ENCODE data around the gene SEMA3B. TPM values are rescaled to one million over a fixed set of nuclear protein-coding genes. Genes with fewer than 3 reads are reported as not detected.

The SEMA3B gene
- total and polyA plus RNA-seq, 9 of the 15 experiments (the other 6 are each of a cell fraction or from before 2014, with no cell fraction given), result 0.03 to 1.8 (median 0.55) TPM; not detected in 1

DNA sequence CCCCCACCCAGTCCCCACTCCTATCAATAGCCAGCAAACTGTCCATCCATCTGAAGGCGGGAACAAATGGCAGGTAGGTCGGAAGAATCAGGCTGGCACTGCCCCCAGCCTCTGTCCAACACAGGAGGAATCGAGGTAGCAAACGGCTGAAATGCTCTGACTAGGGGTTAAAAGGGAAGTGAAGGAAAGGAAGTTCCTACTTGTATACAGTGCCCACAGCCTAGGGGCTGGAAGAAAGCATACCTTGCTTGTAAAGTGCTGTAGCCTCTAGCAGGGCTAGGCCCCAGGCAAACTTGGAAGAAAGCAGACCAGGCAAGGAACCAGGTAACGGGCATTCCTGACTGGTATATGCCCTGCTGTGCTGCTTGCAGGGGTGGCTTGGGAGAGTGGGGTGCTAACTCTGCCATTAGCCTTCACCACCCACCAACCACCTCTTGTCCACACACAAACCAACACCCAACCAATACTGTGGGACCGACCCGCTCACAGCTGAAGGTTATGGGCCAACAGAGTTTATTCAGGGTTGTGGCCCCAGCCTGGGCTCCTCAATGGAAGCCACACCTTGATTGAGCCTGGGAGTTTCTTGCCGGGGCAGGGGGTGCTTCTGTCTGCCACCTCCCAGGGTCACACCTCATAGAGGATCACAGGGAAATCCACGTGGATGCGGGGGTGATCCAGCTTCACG, 56.7 kb downstream of the SEMA3B start:
- Histone ChIP-seq H3K79me2 (ENCODE audit: control insufficient read depth, insufficient read depth, low read length) (peaks cover 17% of the 10 kb centered on the region), H4K20me1 (replicated peaks; ENCODE audit: control insufficient read depth, insufficient read depth, low read length) (0 out of 2 replicates have a peak, but pooled peaks cover 2% of the 10 kb centered on the region), H3K4me1 (replicated peaks in 1 of 2; ENCODE audit: control insufficient read depth in 2 of 2, insufficient read depth in 2 of 2, low read length in 2 of 2) (peaks cover 16 to 45% of the 10 kb centered on the region in 2 experiments; a peak in 4 of 5 replicates), H3K27me3 (ENCODE audit: control insufficient read depth in 2 of 2, insufficient read depth in 2 of 2, low read length in 2 of 2) (no peaks in the 10 kb centered on the region), H3K4me2 (ENCODE audit: insufficient read depth, low read length) (no peak overlapping the region), H3K9me1 (ENCODE audit: control insufficient read depth, insufficient read depth, low read length) (no peaks in the 10 kb centered on the region), H3K9ac (ENCODE audit: insufficient read depth in 1 of 2, low read depth in 2 of 2, low read length in 2 of 2) (no peak overlapping the region), H3K36me3 (ENCODE audit: control insufficient read depth, insufficient read depth, low read length) (peaks cover 40% of the 10 kb centered on the region; the same call in 2 of the 3 replicates), H3K27ac (ENCODE audit: extremely low read depth, low read depth, low read length) (no peak overlapping the region), H3K4me3 (no peak overlapping the region), H3K9me3 (replicated peaks; ENCODE audit: control insufficient read depth, insufficient read depth, low read depth, low read length) (no peaks in the 10 kb centered on the region), H2AFZ (ENCODE audit: low read depth, low read length) (no peak overlapping the region)
- ChIA-PET CTCF (ENCODE audit: low intra/inter-chr PET ratio) (interaction anchor here (1.4 to 2.1 kb wide), 2 partner anchors 51 to 98 kb away, joined by 6 read pairs; no protein-coding TSS in a partner anchor), POLR2A (interaction anchor here (0.6 kb wide), 2 partner anchors 11 to 40 kb away, joined by 3 read pairs; no protein-coding TSS in a partner anchor)
- no peak for ATAC-seq
- in situ Hi-C loops (cut with MboI) (no loop called here), intact Hi-C loops (cut with micrococcal nuclease) (loop anchor here (2.0 kb wide), 1 partner anchor 137 kb away; no protein-coding TSS in a partner anchor)
- DNase-seq (ENCODE audit: extremely low read depth in 1 of 4, low spot score in 3 of 4), result no peak
- no peak for FAIRE-seq
- WGBS (ENCODE audit: insufficient coverage, low coverage, missing lambda C conversion rate), result 72% methylated on average over 7 of the region's 11 CpGs
- BruUV-seq (replicated peaks), result no TSS peak
- TF ChIP-seq ELK3 (CRISPR knock-in tag; IDR thresholded peaks at IDR 0.05), result no peak
- TF ChIP-seq LARP7 (IDR thresholded peaks at IDR 0.05), result no peak
- no peak for TF ChIP-seq ZNF561 (CRISPR knock-in tag; conservative IDR thresholded peaks at IDR 0.05)
- no peak for TF ChIP-seq VEZF1 (CRISPR knock-in tag; IDR thresholded peaks at IDR 0.05)
- TF ChIP-seq HNRNPK (IDR thresholded peaks at IDR 0.05; ENCODE audit: low read depth, low read length, poor library complexity, severe bottlenecking), result no peak
- TF ChIP-seq, protein P1, sequence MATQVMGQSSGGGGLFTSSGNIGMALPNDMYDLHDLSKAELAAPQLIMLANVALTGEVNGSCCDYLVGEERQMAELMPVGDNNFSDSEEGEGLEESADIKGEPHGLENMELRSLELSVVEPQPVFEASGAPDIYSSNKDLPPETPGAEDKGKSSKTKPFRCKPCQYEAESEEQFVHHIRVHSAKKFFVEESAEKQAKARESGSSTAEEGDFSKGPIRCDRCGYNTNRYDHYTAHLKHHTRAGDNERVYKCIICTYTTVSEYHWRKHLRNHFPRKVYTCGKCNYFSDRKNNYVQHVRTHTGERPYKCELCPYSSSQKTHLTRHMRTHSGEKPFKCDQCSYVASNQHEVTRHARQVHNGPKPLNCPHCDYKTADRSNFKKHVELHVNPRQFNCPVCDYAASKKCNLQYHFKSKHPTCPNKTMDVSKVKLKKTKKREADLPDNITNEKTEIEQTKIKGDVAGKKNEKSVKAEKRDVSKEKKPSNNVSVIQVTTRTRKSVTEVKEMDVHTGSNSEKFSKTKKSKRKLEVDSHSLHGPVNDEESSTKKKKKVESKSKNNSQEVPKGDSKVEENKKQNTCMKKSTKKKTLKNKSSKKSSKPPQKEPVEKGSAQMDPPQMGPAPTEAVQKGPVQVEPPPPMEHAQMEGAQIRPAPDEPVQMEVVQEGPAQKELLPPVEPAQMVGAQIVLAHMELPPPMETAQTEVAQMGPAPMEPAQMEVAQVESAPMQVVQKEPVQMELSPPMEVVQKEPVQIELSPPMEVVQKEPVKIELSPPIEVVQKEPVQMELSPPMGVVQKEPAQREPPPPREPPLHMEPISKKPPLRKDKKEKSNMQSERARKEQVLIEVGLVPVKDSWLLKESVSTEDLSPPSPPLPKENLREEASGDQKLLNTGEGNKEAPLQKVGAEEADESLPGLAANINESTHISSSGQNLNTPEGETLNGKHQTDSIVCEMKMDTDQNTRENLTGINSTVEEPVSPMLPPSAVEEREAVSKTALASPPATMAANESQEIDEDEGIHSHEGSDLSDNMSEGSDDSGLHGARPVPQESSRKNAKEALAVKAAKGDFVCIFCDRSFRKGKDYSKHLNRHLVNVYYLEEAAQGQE (IDR thresholded peaks at IDR 0.05; ENCODE audit: borderline replicate concordance), result no peak
- TF ChIP-seq, protein P1 (CRISPR knock-in tag; IDR thresholded peaks at IDR 0.05; ENCODE audit: low read depth), result no peak
- no peak for TF ChIP-seq FIP1L1 (IDR thresholded peaks at IDR 0.05; ENCODE audit: low read depth, low read length, poor library complexity, severe bottlenecking)
